Activated effector memory CD4-positive, alpha-beta T cell treated with anti-CD3 and anti-CD28 coated beads, Interleukin-2, amount 50 U/mL, for 16 hours (primary cell): ENCODE results near the gene EMSY.
"Not testable (repeated sequence)": the region's sequence is repeated elsewhere in the genome, so short reads cannot be mapped to it uniquely, and the experiment has no call there.

Source experiments
- DNase-seq: peaks from one replicate; pipeline ENCODE4 v3.0.0-alpha.2; 2020

Gene EMSY

GRCh38 chr11:76577226-76577920, 132.6 kb downstream of the EMSY start:
- no peak for DNase-seq

DNA sequence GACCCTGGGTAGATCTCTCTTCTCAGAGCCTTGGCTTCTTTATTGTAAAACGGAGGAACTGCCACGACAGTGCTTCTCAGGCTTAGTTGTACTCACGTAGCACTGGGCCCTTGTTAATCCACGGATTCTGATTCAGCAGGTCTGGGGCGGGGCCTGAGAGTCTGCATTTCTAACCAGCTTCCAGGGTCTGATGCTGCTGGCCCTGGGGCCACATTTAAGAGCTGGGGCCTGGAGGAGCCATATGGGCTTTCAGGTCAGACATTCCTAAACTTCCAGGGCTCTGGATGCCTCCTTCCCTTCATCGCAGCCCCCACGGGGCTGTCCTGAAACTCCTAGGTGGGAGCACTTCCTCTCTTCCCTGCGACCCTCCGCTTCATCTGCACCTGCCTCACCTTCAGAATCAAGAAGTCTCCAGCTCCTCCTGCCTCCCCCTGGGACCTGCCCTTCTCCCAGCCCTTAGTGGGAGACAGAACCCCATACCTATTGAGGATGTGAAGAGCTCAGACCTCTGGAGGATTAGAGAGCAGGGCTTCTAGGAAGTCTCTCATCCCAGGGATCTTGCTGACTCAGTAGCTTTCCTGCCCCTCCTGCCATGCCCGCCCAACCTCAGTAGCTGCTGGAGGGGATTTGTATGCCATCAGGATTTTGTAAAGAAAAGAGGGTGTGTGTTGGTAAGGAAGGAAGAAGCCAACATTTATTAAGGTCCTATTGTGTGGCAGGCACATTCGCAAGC, 133.3 kb downstream of the EMSY start:
- no peak for DNase-seq

- no peak for DNase-seq
These were observed 133.8 kb downstream of the EMSY start for GRCh38 chr11:76578654-76579055.

GRCh38 chr11:76579056-76579751, 134.4 kb downstream of the EMSY start:
- no peak for DNase-seq

GRCh38 chr11:76579752-76580151, 134.9 kb downstream of the EMSY start:
- no peak for DNase-seq

- not testable (repeated sequence) for DNase-seq
These were observed 137.7 kb downstream of the EMSY start for GRCh38 chr11:76582471-76582870.

- no peak for DNase-seq
These were observed 143.1 kb downstream of the EMSY start for GRCh38 chr11:76587820-76588454.

- peak; percentile 84 for DNase-seq
These were observed 143.9 kb downstream of the EMSY start for GRCh38 chr11:76588455-76589325.

- DNase-seq, result no peak
These were observed 144.7 kb downstream of the EMSY start for GRCh38 chr11:76589477-76589876.

- no peak for DNase-seq
These were observed 145.4 kb downstream of the EMSY start for GRCh38 chr11:76589964-76590950.

DNA sequence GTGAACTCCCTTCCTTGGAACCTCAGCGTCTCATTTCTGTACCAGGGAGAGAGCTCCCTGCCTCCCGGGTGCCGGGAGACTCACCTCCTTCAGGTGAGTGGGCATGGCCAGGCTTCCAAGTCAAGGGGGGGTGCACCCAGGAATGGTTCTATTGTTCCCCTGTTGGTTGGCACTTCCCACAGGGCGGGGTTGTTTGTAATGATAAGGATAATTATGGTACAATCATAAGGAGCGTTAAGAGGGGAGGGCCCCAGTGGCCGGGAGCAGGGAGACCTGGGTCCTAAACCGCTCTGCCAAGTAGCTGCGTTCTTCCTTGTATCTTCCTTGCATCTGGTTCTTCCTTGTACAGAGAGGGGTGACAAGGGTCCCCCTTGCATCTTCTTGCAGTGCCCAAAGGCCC, 146.6 kb downstream of the EMSY start:
- no peak for DNase-seq

DNA sequence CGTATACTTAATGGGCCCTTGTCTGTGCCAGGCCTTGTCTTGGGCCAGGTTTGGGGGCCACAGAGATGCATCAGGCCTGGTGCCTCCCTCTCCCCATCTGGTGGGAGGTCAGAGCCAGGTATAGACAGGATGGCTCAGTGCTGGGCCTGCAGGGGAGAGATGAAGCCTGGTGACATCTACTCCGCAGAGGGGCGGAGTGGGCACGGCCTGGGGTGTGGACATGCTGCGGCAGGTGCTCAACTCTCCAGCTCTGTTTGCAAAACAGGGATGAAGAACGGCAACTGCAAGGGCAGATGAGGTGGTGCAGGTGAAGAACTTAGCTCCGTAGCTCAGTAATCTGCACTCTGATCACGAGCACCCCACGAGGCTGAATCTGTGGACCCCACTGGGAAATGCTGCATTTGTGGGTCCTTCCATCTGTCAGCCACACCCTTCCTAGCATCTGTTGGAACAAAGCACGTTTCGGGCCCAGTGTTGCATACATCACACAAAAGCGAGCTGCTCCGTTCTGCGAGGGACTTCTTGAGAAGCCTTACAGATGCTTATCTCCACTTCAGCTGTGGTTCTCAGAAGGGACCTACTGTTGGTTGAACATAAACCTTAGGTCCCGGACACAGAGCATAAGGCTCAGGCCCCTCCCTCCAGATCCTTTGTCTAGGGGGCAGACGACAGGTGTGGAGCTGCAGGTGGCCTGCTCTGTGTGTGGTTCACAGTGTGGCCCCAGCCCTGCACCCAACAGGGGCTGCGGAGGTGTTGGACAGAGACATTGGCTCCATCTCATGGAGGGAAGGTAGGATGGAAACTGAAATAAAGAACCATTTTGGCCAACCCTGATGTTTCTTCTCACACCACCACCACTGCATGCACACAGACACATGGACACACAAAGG, 147.5 kb downstream of the EMSY start:
- DNase-seq, result no peak

DNA sequence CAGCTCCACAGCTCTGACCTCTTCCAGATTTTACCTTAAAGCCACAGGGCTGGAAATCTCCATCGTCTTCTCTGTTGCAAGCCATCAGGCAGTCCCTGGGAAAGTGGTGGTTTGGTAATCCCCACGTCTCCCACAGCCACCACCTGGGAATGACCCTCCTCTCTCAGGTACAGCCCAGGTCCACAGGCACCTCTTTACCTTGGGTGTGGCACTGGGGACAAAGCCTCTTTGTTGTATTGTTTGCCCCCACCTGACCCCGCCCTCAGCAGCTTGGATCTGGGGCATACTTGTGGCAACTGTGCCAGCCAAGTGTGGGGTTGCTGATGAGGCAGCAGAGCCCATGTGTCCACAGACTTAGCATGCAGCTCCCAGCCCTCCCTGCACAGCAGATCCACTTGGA, 148.1 kb downstream of the EMSY start:
- DNase-seq, result no peak

DNA sequence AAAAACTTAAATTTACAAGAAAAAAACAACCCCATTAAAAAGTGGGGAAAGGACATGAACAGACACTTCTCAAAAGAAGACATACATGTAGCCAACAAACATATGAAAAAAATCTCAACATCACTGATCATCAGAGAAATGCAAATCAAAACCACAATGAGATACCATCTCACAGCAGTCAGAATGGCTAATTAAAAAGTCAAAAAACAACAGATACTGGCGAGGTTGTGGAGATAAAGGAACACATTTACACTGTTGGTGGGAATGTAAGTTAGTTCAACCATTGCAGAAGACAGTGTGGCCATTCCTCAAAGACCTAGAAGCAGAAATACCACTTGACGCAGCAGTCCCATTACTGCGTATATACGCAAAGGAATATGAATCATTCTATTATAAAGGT, 150.3 kb downstream of the EMSY start:
- not testable (repeated sequence) for DNase-seq

DNA sequence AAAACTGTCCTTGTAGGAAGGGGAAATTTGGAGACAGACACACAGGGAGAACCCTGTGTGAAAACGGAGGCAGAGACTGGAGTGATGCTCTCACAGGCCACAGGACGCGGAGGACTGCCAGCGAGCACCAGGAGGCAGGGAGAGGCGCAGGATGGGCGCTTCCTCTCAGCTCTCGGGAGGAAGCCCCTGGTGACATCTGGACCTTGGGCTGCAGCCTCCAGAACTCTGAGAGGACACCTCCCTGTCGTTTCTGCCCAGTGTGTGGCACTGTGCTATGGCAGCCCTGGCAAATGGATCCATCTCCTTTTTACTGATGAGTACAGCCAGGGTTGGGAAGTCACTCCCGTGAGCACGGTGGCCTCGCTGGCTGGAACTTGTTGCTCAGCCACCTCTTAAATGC, 151.8 kb downstream of the EMSY start:
- no peak for DNase-seq

GRCh38 chr11:76597533-76598425, 153.0 kb downstream of the EMSY start:
- DNase-seq, result no peak

GRCh38 chr11:76598426-76598839, 153.6 kb downstream of the EMSY start:
- no peak for DNase-seq

DNA sequence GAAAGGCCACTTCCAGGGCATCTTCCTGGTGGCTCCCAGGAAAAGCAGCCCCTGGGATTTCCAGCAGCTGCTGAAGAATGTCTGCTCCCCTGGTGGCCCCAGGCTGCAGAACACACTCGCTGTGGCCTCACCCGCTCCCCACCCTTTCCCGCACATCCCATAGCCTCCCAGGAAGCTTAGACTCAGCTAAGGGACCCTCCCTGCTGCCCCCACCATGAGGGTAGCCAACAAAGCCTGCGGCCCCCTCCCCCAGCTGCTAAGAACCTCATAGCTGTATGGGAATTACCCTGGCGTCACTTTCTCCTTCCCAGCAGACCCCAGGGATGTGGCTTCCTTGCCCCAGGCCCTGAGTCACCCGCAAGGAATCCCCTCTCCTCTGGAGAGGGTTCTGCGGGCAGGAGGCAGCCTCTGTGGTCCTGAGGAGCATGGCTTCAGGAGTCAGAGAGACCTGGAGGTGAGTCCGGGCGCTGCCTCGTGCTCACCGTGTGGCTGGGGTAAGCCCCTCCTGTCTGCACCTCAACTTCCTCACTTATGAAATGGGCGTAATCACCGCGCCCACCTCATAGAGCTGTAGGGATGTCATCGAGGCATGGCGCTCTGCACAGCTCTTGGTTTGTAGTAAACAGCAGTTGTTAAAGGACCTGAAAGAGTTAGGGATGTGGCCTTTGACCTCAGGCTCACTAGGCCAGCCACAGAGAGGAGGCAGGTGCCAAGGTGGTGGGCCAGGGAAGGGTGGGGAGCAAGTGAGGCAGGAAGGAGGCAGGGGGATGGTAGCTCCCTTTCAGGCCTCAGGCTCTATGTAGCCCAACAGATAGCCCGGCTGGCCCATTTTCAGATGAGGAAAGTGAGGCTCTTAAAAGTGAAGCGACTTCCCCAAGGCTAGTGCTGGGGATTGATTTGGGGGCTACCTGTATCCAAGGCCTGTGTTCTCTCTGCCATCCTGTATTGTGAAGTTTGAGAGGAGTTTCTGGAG, 154.5 kb downstream of the EMSY start:
- no peak for DNase-seq
